ENCODE measurements around the gene THAP5. TPM values are rescaled to one million over a fixed set of nuclear protein-coding genes. Genes with fewer than 3 reads are reported as not detected.
"Not testable (repeated sequence)": the region's sequence is repeated elsewhere in the genome, so short reads cannot be mapped to it uniquely, and the experiment has no call there.

THAP5 gene
- total and polyA plus RNA-seq, 4 donors, result 30.3 to 60.9 (median 35.5) TPM

GRCh38 chr7:108541478-108541877 is 28.0 kb downstream of the THAP5 start:
- Histone ChIP-seq H3K27ac (ENCODE audit: low read depth, low read length) (no peak overlapping the region), H3K27me3 (ENCODE audit: control insufficient read depth, insufficient read depth, low read length) (no peaks in the 10 kb centered on the region), H3K9me3 (ENCODE audit: control insufficient read depth, insufficient read depth, low read length) (no peaks in the 10 kb centered on the region), H3K4me1 (ENCODE audit: control insufficient read depth, insufficient read depth, low read length) (no peaks in the 10 kb centered on the region), H3K36me3 (ENCODE audit: control insufficient read depth, insufficient read depth, low read length) (no peaks in the 10 kb centered on the region), H3K4me3 (ENCODE audit: low read depth, low read length) (no peak overlapping the region)
- 40% methylated on average over 1 of the region's 2 CpGs for WGBS (ENCODE audit: insufficient coverage)
- DNase-seq (ENCODE audit: low read depth in 4 of 6, low spot score in 6 of 6), result peak in 2 of 6 donors; percentile 14 to 61

- not testable (repeated sequence) for H3K9me3 ChIP-seq (ENCODE audit: control insufficient read depth, insufficient read depth, low read length); H3K27me3 ChIP-seq (ENCODE audit: control insufficient read depth, insufficient read depth, low read length); H3K4me3 ChIP-seq (ENCODE audit: low read depth, low read length); H3K4me1 ChIP-seq (ENCODE audit: control insufficient read depth, insufficient read depth, low read length); DNase-seq (ENCODE audit: low read depth in 4 of 6, low spot score in 6 of 6); H3K27ac ChIP-seq (ENCODE audit: low read depth, low read length); H3K36me3 ChIP-seq (ENCODE audit: control insufficient read depth, insufficient read depth, low read length)
- WGBS (ENCODE audit: insufficient coverage), result no CpG with 5 or more reads among the region's 4 CpGs
These were observed 30.8 kb downstream of the THAP5 start for GRCh38 chr7:108538685-108539084.

- not testable (repeated sequence) for H3K9me3 ChIP-seq (ENCODE audit: control insufficient read depth, insufficient read depth, low read length); H3K27ac ChIP-seq (ENCODE audit: low read depth, low read length); H3K27me3 ChIP-seq (ENCODE audit: control insufficient read depth, insufficient read depth, low read length); H3K36me3 ChIP-seq (ENCODE audit: control insufficient read depth, insufficient read depth, low read length); DNase-seq (ENCODE audit: low read depth in 4 of 6, low spot score in 6 of 6); H3K4me1 ChIP-seq (ENCODE audit: control insufficient read depth, insufficient read depth, low read length); H3K4me3 ChIP-seq (ENCODE audit: low read depth, low read length)
- 100% methylated on average over 1 of the region's 2 CpGs for WGBS (ENCODE audit: insufficient coverage)
These were observed 31.3 kb downstream of the THAP5 start for GRCh38 chr7:108538236-108538635.

- Histone ChIP-seq H3K4me1 (ENCODE audit: control insufficient read depth, insufficient read depth, low read length) (no peaks in the 10 kb centered on the region), H3K4me3 (ENCODE audit: low read depth, low read length) (no peak overlapping the region), H3K27me3 (ENCODE audit: control insufficient read depth, insufficient read depth, low read length) (no peaks in the 10 kb centered on the region), H3K27ac (ENCODE audit: low read depth, low read length) (no peak overlapping the region), H3K36me3 (ENCODE audit: control insufficient read depth, insufficient read depth, low read length) (no peaks in the 10 kb centered on the region), H3K9me3 (ENCODE audit: control insufficient read depth, insufficient read depth, low read length) (no peaks in the 10 kb centered on the region)
- DNase-seq (ENCODE audit: low read depth in 4 of 6, low spot score in 6 of 6), result no peak
- 100% methylated on average over 2 of the region's 2 CpGs for WGBS (ENCODE audit: insufficient coverage)
These were observed 32.3 kb downstream of the THAP5 start for GRCh38 chr7:108537229-108537628.

GRCh38 chr7:108535744-108536143 is 33.8 kb downstream of the THAP5 start:
- Histone ChIP-seq H3K36me3 (ENCODE audit: control insufficient read depth, insufficient read depth, low read length) (no peaks in the 10 kb centered on the region), H3K27me3 (ENCODE audit: control insufficient read depth, insufficient read depth, low read length) (no peaks in the 10 kb centered on the region), H3K9me3 (ENCODE audit: control insufficient read depth, insufficient read depth, low read length) (no peaks in the 10 kb centered on the region), H3K4me3 (ENCODE audit: low read depth, low read length) (no peak overlapping the region), H3K4me1 (ENCODE audit: control insufficient read depth, insufficient read depth, low read length) (no peaks in the 10 kb centered on the region), H3K27ac (ENCODE audit: low read depth, low read length) (no peak overlapping the region)
- no peak for DNase-seq (ENCODE audit: low read depth in 4 of 6, low spot score in 6 of 6)
- WGBS (ENCODE audit: insufficient coverage), result no CpG with 5 or more reads among the region's 1 CpG

- Histone ChIP-seq H3K4me1 (ENCODE audit: control insufficient read depth, insufficient read depth, low read length) (no peaks in the 10 kb centered on the region), H3K4me3 (ENCODE audit: low read depth, low read length) (no peak overlapping the region), H3K36me3 (ENCODE audit: control insufficient read depth, insufficient read depth, low read length) (no peaks in the 10 kb centered on the region), H3K27me3 (ENCODE audit: control insufficient read depth, insufficient read depth, low read length) (no peaks in the 10 kb centered on the region), H3K27ac (ENCODE audit: low read depth, low read length) (no peak overlapping the region), H3K9me3 (ENCODE audit: control insufficient read depth, insufficient read depth, low read length) (no peaks in the 10 kb centered on the region)
- WGBS (ENCODE audit: insufficient coverage), result no CpG with 5 or more reads among the region's 5 CpGs
- DNase-seq (ENCODE audit: low read depth in 4 of 6, low spot score in 6 of 6), result no peak
These were observed 34.2 kb downstream of the THAP5 start for GRCh38 chr7:108535257-108535656.

- no peaks in the 10 kb centered on the region for H3K36me3 ChIP-seq (ENCODE audit: control insufficient read depth, insufficient read depth, low read length)
- WGBS (ENCODE audit: insufficient coverage), result no CpG with 5 or more reads among the region's 3 CpGs
- no peaks in the 10 kb centered on the region for H3K27me3 ChIP-seq (ENCODE audit: control insufficient read depth, insufficient read depth, low read length)
- H3K4me1 ChIP-seq (ENCODE audit: control insufficient read depth, insufficient read depth, low read length), result no peaks in the 10 kb centered on the region
- no peak for DNase-seq (ENCODE audit: low read depth in 4 of 6, low spot score in 6 of 6)
- H3K4me3 ChIP-seq (ENCODE audit: low read depth, low read length), result no peak overlapping the region
- H3K27ac ChIP-seq (ENCODE audit: low read depth, low read length), result no peak overlapping the region
- no peaks in the 10 kb centered on the region for H3K9me3 ChIP-seq (ENCODE audit: control insufficient read depth, insufficient read depth, low read length)
These were observed 35.8 kb downstream of the THAP5 start for GRCh38 chr7:108533712-108534111.

GRCh38 chr7:108529341-108529740 is 40.2 kb downstream of the THAP5 start:
- Histone ChIP-seq H3K27me3 (ENCODE audit: control insufficient read depth, insufficient read depth, low read length) (no peaks in the 10 kb centered on the region), H3K9me3 (ENCODE audit: control insufficient read depth, insufficient read depth, low read length) (no peaks in the 10 kb centered on the region), H3K27ac (ENCODE audit: low read depth, low read length) (no peak overlapping the region), H3K36me3 (ENCODE audit: control insufficient read depth, insufficient read depth, low read length) (no peaks in the 10 kb centered on the region), H3K4me1 (ENCODE audit: control insufficient read depth, insufficient read depth, low read length) (peaks cover 4% of the 10 kb centered on the region), H3K4me3 (ENCODE audit: low read depth, low read length) (no peak overlapping the region)
- WGBS (ENCODE audit: insufficient coverage), result 50% methylated on average over 1 of the region's 3 CpGs
- no peak for DNase-seq (ENCODE audit: low read depth in 4 of 6, low spot score in 6 of 6)

GRCh38 chr7:108528183-108528712 is 41.3 kb downstream of the THAP5 start:
- no peak for DNase-seq (ENCODE audit: low read depth in 4 of 6, low spot score in 6 of 6)
- Histone ChIP-seq H3K4me3 (ENCODE audit: low read depth, low read length) (no peak overlapping the region), H3K27me3 (ENCODE audit: control insufficient read depth, insufficient read depth, low read length) (no peaks in the 10 kb centered on the region), H3K27ac (ENCODE audit: low read depth, low read length) (no peak overlapping the region), H3K4me1 (ENCODE audit: control insufficient read depth, insufficient read depth, low read length) (peaks cover 6% of the 10 kb centered on the region), H3K9me3 (ENCODE audit: control insufficient read depth, insufficient read depth, low read length) (no peaks in the 10 kb centered on the region), H3K36me3 (ENCODE audit: control insufficient read depth, insufficient read depth, low read length) (no peaks in the 10 kb centered on the region)
- 94% methylated on average over 4 of the region's 6 CpGs for WGBS (ENCODE audit: insufficient coverage)

- Histone ChIP-seq H3K4me3 (ENCODE audit: low read depth, low read length) (peak overlapping the region; percentile 91), H3K36me3 (ENCODE audit: control insufficient read depth, insufficient read depth, low read length) (no peaks in the 10 kb centered on the region), H3K27me3 (ENCODE audit: control insufficient read depth, insufficient read depth, low read length) (no peaks in the 10 kb centered on the region), H3K27ac (ENCODE audit: low read depth, low read length) (peak overlapping the region; percentile 99), H3K4me1 (ENCODE audit: control insufficient read depth, insufficient read depth, low read length) (peaks cover 6% of the 10 kb centered on the region), H3K9me3 (ENCODE audit: control insufficient read depth, insufficient read depth, low read length) (no peaks in the 10 kb centered on the region)
- DNase-seq (ENCODE audit: low read depth in 4 of 6, low spot score in 6 of 6), result no peak
- no CpG with 5 or more reads among the region's 3 CpGs for WGBS (ENCODE audit: insufficient coverage)
These were observed 42.8 kb downstream of the THAP5 start for GRCh38 chr7:108526768-108527017.
